SU-DHL-6 (cell line): ENCODE data around the gene SPPL2A.
A peak's percentile ranks its signal among the peaks of the same experiment; 100 is the strongest.
"Not testable (repeated sequence)": the region's sequence is repeated elsewhere in the genome, so short reads cannot be mapped to it uniquely, and the experiment has no call there.

Experiments used
- H2AFZ ChIP-seq: fragments of 200-600 bp; sonication (generic); 2 replicates; pipeline ENCODE4 v1.6.1; 2014; ENCODE audit warnings: low read depth, mild to moderate bottlenecking, moderate library complexity, mixed read lengths, antibody characterized with exemption, low read length; ENCODE audit not compliant: severe bottlenecking
- H3F3A ChIP-seq: fragments of 200-600 bp; shearing (Covaris generic); 2 replicates; pipeline ENCODE4 v1.6.0; 2016; ENCODE audit warnings: antibody characterized with exemption, mild to moderate bottlenecking; ENCODE audit not compliant: insufficient read depth
- H3K27ac ChIP-seq: fragments of 200-600 bp; sonication (generic); 2 replicates; pipeline ENCODE4 v1.5.1; 2016; ENCODE audit warnings: low read depth, mild to moderate bottlenecking, low read length, moderate library complexity, mixed read lengths
- H3K27me3 ChIP-seq: fragments of 200-600 bp; sonication (generic), shearing (Covaris generic); 2 replicates; pipeline ENCODE4 v1.6.0; 2014; ENCODE audit warnings: mild to moderate bottlenecking, low read length
- H3K36me3 ChIP-seq: fragments of 200-600 bp; sonication (generic); 2 replicates; pipeline ENCODE4 v1.6.1; 2014; ENCODE audit warnings: mild to moderate bottlenecking, low read length, mixed read lengths
- H3K4me2 ChIP-seq: fragments of 300-600, 200-600 bp; shearing (Covaris generic), sonication (generic); 2 replicates; pipeline ENCODE4 v1.6.0; 2014; ENCODE audit warnings: low read length, low read depth, mild to moderate bottlenecking; ENCODE audit not compliant: poor library complexity, severe bottlenecking
- H3K4me3 ChIP-seq: fragments of 200-600 bp; sonication (generic); 2 replicates; pipeline ENCODE4 v1.5.1; 2014; ENCODE audit warnings: antibody characterized with exemption, low read length, mild to moderate bottlenecking, mixed read lengths; ENCODE audit not compliant: insufficient read depth, poor library complexity, severe bottlenecking
- H3K79me2 ChIP-seq: fragments of 200-600 bp; sonication (generic); 2 replicates; pipeline ENCODE4 v1.6.1; 2014; ENCODE audit warnings: mild to moderate bottlenecking, low read length, moderate library complexity; ENCODE audit not compliant: insufficient read depth
- H3K9ac ChIP-seq: fragments of 200-600 bp; sonication (generic); 2 replicates; pipeline ENCODE4 v1.7.0; 2014; ENCODE audit warnings: mild to moderate bottlenecking, low read length
- H3K9me2 ChIP-seq: fragments of 200-600 bp; sonication (generic); replicated peaks from 2 replicates; pipeline ENCODE4 v1.6.1; 2014; ENCODE audit warnings: low read length; ENCODE audit not compliant: insufficient read depth
- H3K9me3 ChIP-seq: fragments of 200-600 bp; sonication (generic); 2 replicates; pipeline ENCODE4 v1.6.1; 2014; ENCODE audit warnings: low read length, mixed read lengths; ENCODE audit not compliant: insufficient read depth
- H4K20me1 ChIP-seq: fragments of 200-600 bp; sonication (generic); 2 replicates; pipeline ENCODE4 v1.6.1; 2014; ENCODE audit warnings: low read depth, mild to moderate bottlenecking, antibody characterized with exemption, low read length, moderate library complexity, mixed read lengths
- CTCF ChIP-seq: fragments of 200-600 bp; sonication (generic); IDR thresholded peaks from one replicate; pipeline ENCODE4 v1.5.1; 2017; ENCODE audit warnings: antibody characterized with exemption, mild to moderate bottlenecking, low read length, moderate library complexity; ENCODE audit not compliant: insufficient read depth, poor library complexity, severe bottlenecking
- EZH2phosphoT487 ChIP-seq: fragments of 200-600 bp; sonication (generic), shearing (Covaris generic); conservative IDR thresholded peaks from 2 replicates; pipeline ENCODE4 v1.6.1; 2018; ENCODE audit warnings: mild to moderate bottlenecking, antibody characterized with exemption, low read length, moderate library complexity, mixed read lengths

Gene SPPL2A

GRCh38 chr15:50698101-50698500 is 67.4 kb downstream of the SPPL2A start:
- Histone ChIP-seq H2AFZ (no peak overlapping the region), H4K20me1 (no peaks in the 10 kb centered on the region), H3K9me2 (no peaks in the 10 kb centered on the region), H3K36me3 (no peaks in the 10 kb centered on the region), H3K79me2 (no peaks in the 10 kb centered on the region), H3K4me3 (no peak overlapping the region), H3K9ac (no peak overlapping the region), H3K4me2 (no peak overlapping the region), H3K27me3 (no peaks in the 10 kb centered on the region), H3K9me3 (no peaks in the 10 kb centered on the region), H3F3A (0 out of 2 replicates have a peak, but pooled peaks cover 6% of the 10 kb centered on the region), H3K27ac (no peak overlapping the region)
- TF ChIP-seq EZH2phosphoT487 (no peak), CTCF (no peak)

- TF ChIP-seq EZH2phosphoT487: no peak
- no peak for TF ChIP-seq CTCF
- no peaks in the 10 kb centered on the region for H4K20me1 ChIP-seq
- no peak overlapping the region for H2AFZ ChIP-seq
- no peak overlapping the region for H3K27ac ChIP-seq
- H3K9ac ChIP-seq: no peak overlapping the region
- H3K4me3 ChIP-seq: no peak overlapping the region
- no peaks in the 10 kb centered on the region for H3K27me3 ChIP-seq
- no peaks in the 10 kb centered on the region for H3K79me2 ChIP-seq
- H3K4me2 ChIP-seq: no peak overlapping the region
- no peaks in the 10 kb centered on the region for H3K36me3 ChIP-seq
- no peaks in the 10 kb centered on the region for H3K9me2 ChIP-seq
- no peaks in the 10 kb centered on the region for H3F3A ChIP-seq
- H3K9me3 ChIP-seq: no peaks in the 10 kb centered on the region
Observed at GRCh38 chr15:50697109-50697797, 68.3 kb downstream of the SPPL2A start.

- not testable (repeated sequence) for H4K20me1 ChIP-seq, H3K9me3 ChIP-seq, H3K4me3 ChIP-seq, H3K4me2 ChIP-seq, H3K9ac ChIP-seq, H3K27me3 ChIP-seq, H3K79me2 ChIP-seq, H3F3A ChIP-seq, H3K36me3 ChIP-seq, H3K27ac ChIP-seq, H3K9me2 ChIP-seq, H2AFZ ChIP-seq
Observed at GRCh38 chr15:50694634-50695165, 70.8 kb downstream of the SPPL2A start.

DNA sequence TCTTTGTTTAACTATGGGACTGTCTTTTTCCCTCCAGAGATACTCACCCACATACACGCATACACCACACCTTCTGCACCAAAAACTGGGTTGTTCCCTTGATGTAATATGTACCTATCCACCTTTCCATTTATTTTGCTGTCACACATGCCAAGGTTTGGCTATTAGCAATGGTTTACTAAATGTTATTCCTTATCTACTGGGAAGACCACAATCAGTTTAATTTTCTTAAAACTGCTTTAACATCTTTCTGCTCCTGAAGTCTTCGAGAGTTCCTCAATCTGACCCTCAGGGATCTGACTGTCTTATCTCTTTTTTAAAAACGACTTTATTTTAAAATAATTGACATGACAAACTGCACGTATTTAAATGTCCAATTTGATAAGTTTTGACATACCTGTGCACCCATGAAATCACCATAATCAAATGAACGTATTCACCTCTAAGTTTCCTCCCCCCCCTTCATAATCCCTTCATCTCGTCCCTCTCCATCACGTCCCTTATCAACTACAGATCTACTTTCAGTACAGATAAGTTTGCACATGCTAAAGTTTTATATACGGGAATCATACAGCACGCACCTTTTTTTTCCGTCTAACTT is 78.1 kb downstream of the SPPL2A start:
- Histone ChIP-seq H3K9me3 (no peaks in the 10 kb centered on the region), H3K9ac (peak overlapping the region; percentile 95), H3K79me2 (peaks cover 41% of the 10 kb centered on the region), H3K27ac (peak overlapping the region; percentile 41), H3F3A (no peaks in the 10 kb centered on the region), H3K9me2 (no peaks in the 10 kb centered on the region), H3K27me3 (no peaks in the 10 kb centered on the region), H3K4me2 (peak overlapping the region; percentile 87), H2AFZ (peak overlapping the region; percentile 62), H3K36me3 (0 out of 2 replicates have a peak, but pooled peaks cover 2% of the 10 kb centered on the region), H4K20me1 (0 out of 2 replicates have a peak, but pooled peaks cover 6% of the 10 kb centered on the region), H3K4me3 (peak overlapping the region; percentile 95)
- TF ChIP-seq CTCF (no peak), EZH2phosphoT487 (no peak)
